NB4 (cell line): Measurements from ENCODE around the gene ORAI2.

ENCODE experiments used
- POLR2A ChIP-seq: IDR thresholded peaks from 2 replicates; pipeline ENCODE4 v1.6.1; 2011; ENCODE audit warnings: mild to moderate bottlenecking; ENCODE audit not compliant: insufficient read length; ENCODE audit errors: extremely low read depth
- TF ChIP-seq, protein P1 (sequence below): IDR thresholded peaks from one replicate; pipeline ENCODE4 v1.5.1; 2012; ENCODE audit warnings: low read depth, low read length

DNA sequence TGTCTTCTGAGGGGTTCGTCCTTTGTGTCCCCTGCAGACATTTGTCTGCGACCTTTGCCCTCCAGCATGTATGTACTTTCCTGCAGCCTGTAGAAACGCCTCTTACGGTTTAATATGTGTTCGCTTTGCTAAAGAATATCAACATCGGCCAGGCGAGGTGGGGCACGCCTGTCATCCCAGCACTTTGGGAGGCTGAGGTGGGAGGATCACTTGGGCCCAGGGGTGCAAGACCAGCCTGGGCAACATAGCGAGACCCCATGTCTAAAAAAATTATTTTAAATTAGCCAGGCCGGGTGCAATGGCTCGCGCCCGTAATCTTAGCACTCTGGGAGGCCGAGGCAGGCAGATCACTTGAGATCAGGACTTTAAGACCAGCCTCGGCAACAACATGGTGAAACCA is 15.8 kb downstream of the ORAI2 start:
- TF ChIP-seq POLR2A: no peak
- TF ChIP-seq, protein P1, sequence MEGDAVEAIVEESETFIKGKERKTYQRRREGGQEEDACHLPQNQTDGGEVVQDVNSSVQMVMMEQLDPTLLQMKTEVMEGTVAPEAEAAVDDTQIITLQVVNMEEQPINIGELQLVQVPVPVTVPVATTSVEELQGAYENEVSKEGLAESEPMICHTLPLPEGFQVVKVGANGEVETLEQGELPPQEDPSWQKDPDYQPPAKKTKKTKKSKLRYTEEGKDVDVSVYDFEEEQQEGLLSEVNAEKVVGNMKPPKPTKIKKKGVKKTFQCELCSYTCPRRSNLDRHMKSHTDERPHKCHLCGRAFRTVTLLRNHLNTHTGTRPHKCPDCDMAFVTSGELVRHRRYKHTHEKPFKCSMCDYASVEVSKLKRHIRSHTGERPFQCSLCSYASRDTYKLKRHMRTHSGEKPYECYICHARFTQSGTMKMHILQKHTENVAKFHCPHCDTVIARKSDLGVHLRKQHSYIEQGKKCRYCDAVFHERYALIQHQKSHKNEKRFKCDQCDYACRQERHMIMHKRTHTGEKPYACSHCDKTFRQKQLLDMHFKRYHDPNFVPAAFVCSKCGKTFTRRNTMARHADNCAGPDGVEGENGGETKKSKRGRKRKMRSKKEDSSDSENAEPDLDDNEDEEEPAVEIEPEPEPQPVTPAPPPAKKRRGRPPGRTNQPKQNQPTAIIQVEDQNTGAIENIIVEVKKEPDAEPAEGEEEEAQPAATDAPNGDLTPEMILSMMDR: no peak
